ENCODE data around the gene RCOR1. TPM values are rescaled to one million over a fixed set of nuclear protein-coding genes. Genes with fewer than 3 reads are reported as not detected.

Gene RCOR1
- total and polyA plus RNA-seq, 2 of the 8 experiments (the other 6 are each of a cell fraction or from before 2014, with no cell fraction given): 12.3 to 26.3 TPM

- TF ChIP-seq TBP (IDR thresholded peaks at IDR 0.05; ENCODE audit: low read depth, low read length) (no peak), BACH1 (IDR thresholded peaks at IDR 0.05; ENCODE audit: low read length) (no peak), TEAD4 (IDR thresholded peaks at IDR 0.05; ENCODE audit: low read depth, low read length) (no peak)
- TF ChIP-seq, protein P1, sequence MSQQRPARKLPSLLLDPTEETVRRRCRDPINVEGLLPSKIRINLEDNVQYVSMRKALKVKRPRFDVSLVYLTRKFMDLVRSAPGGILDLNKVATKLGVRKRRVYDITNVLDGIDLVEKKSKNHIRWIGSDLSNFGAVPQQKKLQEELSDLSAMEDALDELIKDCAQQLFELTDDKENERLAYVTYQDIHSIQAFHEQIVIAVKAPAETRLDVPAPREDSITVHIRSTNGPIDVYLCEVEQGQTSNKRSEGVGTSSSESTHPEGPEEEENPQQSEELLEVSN (IDR thresholded peaks at IDR 0.05): no peak
These were observed 98.2 kb downstream of the RCOR1 start (continued) for GRCh38 chr14:102690509-102691286.
